ENCODE measurements around the gene FBXO22. TPM values are rescaled to one million over a fixed set of nuclear protein-coding genes. Genes with fewer than 3 reads are reported as not detected.
"Not testable (repeated sequence)": the region's sequence is repeated elsewhere in the genome, so short reads cannot be mapped to it uniquely, and the experiment has no call there.

The FBXO22 gene
- total RNA-seq: 10 to 100 TPM; 32.5 to 33.1 TPM

GRCh38 chr15:75903331-75904239 lies at the start of gene FBXO22:
FBXO22 (plus strand) TSS chr15:75903878; CDS start chr15:75903964, 86 bp downstream.
- Mint-ChIP-seq H3K36me3 (ENCODE audit: low read depth) (peaks cover 23% of the 10 kb centered on the region), H3K9me3 (no peaks in the 10 kb centered on the region), H3K4me1 (peaks cover 41% of the 10 kb centered on the region), H3K27ac (peak within 1 kb of the TSS; percentile 92), H3K4me3 (peak within 1 kb of the TSS; percentile 97), H3K27me3 (no peaks in the 10 kb centered on the region)
- peak; percentile 93 for DNase-seq
- POLR2A ChIA-PET: interaction anchor here (1.0 to 2.3 kb wide), 11 partner anchors 8 to 263 kb away, joined by 3 to 21 read pairs (median 4); partner anchors contain the start of genes IMP3 and UBE2Q2
- CTCF ChIA-PET: interaction anchor here (0.7 to 1.9 kb wide), 5 partner anchors 9 to 94 kb away, joined by 3 to 6 read pairs (median 3); no protein-coding TSS in a partner anchor

- DNase-seq: no peak
- Mint-ChIP-seq H3K4me3 (no peak overlapping the region), H3K27ac (no peak overlapping the region), H3K27me3 (no peaks in the 10 kb centered on the region), H3K4me1 (peaks cover 31% of the 10 kb centered on the region), H3K36me3 (ENCODE audit: low read depth) (peaks cover 66% of the 10 kb centered on the region), H3K9me3 (no peaks in the 10 kb centered on the region)
- ChIA-PET CTCF (no interaction called here), POLR2A (no interaction called here)
These were observed 45.8 kb upstream of the FBXO22 start for GRCh38 chr15:75857886-75858285.

DNA sequence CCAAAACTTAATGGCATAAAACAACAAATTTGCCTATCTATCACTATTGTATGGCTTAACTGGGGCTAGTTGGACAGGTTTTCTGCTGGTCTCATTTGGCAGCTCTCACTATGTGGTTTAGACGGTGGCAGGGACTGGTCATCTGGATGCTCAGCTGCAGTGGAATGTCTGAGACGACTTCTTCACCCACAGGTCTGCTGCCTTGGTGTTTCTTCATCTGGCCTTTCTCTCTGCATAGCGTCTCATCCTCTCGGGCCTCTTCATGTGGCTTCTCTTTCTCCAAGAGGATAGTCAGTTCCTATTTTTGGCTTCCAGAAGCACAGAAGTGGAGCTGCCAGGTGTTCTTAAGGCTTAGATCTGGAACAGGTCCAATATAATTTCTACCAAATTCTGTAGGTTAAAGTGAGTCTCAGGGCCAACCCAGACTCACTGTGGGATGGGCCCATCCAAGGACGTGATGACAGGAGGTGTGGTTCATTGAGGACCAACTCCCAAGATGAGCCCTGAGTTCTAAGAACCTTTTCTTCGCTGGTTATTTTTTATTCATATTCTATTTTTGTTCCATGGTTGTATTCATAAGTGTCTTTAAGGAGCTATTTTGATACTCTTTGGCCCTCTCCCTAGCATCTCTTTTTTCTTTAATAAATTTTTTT lies 41.8 kb upstream of the FBXO22 start:
- no peaks in the 10 kb centered on the region for H3K9me3 Mint-ChIP-seq
- no peak overlapping the region for H3K4me3 Mint-ChIP-seq
- H3K36me3 Mint-ChIP-seq (ENCODE audit: low read depth): peaks cover 69% of the 10 kb centered on the region
- no peak overlapping the region for H3K27ac Mint-ChIP-seq
- POLR2A ChIA-PET: no interaction called here
- CTCF ChIA-PET: interaction anchor here (1.3 kb wide), 1 partner anchor 52 kb away, joined by 3 read pairs; no protein-coding TSS in a partner anchor
- no peaks in the 10 kb centered on the region for H3K27me3 Mint-ChIP-seq
- H3K4me1 Mint-ChIP-seq: peaks cover 40% of the 10 kb centered on the region
- DNase-seq: no peak

DNA sequence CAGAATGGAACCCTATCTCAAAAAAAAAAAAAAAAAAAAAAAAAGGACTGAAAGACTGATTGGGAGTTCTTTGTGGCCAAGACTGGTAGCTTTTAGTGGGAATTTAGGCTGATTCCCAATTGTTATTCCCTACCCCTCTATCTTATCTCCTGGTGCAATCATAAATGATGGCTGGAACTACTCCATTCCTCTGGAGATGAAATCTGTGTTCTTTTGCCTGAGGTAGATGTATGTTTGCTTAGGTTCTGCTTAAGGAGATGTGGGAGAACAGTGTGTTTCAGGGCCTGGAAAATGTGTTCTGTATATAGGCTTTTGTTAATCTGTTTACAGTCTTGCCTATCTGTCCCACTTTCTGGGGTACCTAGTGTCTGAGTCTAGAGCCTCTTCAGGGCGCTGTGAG lies 40.9 kb upstream of the FBXO22 start:
- no peaks in the 10 kb centered on the region for H3K9me3 Mint-ChIP-seq
- peaks cover 71% of the 10 kb centered on the region for H3K36me3 Mint-ChIP-seq (ENCODE audit: low read depth)
- CTCF ChIA-PET: interaction anchor here (0.6 to 1.3 kb wide), 2 partner anchors 53 to 427 kb away, joined by 3 read pairs; no protein-coding TSS in a partner anchor

DNA sequence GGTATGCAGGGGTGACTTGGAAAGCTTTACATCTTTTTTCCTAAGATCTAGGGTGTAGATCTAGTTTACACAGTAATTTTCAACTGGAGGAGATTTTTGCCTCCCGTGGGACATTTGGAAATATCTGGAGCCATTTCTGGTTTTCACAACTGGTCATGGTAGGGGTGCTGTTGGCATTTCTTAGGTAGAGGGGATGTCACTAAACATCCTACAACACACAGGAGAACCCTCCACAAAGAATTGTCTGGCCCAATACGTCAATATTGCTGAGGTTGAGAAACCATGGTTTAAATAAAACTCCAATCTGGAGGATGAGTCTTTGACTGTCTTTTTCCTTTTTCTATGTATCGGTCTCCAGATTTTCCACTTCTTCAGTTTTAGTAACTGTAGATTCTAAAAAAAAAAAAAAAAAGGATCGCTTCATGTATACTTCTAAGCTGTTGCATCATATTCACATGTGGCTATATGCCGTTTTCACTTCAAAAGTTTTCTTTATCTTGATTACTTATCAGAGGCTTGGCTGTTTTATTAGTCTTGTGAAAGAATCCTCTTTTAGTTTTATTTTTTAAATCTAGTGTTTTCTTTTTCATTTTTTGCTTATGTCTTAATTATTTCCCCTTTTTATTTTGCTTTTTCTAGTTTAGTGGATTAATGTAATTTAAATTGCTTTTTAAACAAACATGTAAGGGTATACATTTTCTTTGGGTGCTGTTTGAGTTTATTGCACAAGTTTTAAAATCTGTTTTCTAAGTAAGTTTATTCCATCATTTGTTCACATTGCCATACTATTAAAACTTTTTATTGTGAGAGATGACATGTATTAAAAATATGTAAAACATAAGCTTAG lies 39.2 kb upstream of the FBXO22 start:
- CTCF ChIA-PET: no interaction called here
- H3K4me3 Mint-ChIP-seq: no peak overlapping the region
- peaks cover 41% of the 10 kb centered on the region for H3K4me1 Mint-ChIP-seq
- peaks cover 69% of the 10 kb centered on the region for H3K36me3 Mint-ChIP-seq (ENCODE audit: low read depth)
- no peak overlapping the region for H3K27ac Mint-ChIP-seq
- H3K9me3 Mint-ChIP-seq: no peaks in the 10 kb centered on the region
- H3K27me3 Mint-ChIP-seq: no peaks in the 10 kb centered on the region
- POLR2A ChIA-PET: no interaction called here
- DNase-seq: no peak

More for the DNA sequence above, 40.9 kb upstream of the FBXO22 start:
- no peak overlapping the region for H3K27ac Mint-ChIP-seq
- H3K4me1 Mint-ChIP-seq: peaks cover 45% of the 10 kb centered on the region
- DNase-seq: no peak
- POLR2A ChIA-PET: no interaction called here
- no peak overlapping the region for H3K4me3 Mint-ChIP-seq
- H3K27me3 Mint-ChIP-seq: no peaks in the 10 kb centered on the region

DNA sequence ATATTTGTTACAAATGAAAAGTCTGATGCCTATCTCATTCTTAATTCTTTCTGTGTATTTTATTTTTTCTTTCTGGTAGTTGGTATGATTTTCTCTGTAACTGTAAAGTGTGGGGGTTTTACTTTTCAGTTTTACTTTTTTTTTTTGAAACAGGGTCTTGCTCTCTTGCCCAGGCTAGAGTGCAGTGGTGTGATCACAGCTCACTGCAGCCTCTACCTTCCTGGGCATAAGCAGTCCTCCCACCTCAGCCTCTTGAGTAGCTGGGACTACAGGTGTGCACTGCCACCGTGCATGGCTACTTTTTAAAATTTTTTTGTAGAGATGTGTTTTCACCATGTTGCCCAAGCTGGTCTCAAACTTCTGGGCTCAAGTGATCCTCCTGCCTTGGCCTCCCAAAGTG lies 37.6 kb upstream of the FBXO22 start:
- POLR2A ChIA-PET, H3K4me3 Mint-ChIP-seq, CTCF ChIA-PET, H3K27ac Mint-ChIP-seq, DNase-seq, H3K27me3 Mint-ChIP-seq, H3K9me3 Mint-ChIP-seq: not testable (repeated sequence)
- Mint-ChIP-seq H3K36me3 (ENCODE audit: low read depth) (peaks cover 65% of the 10 kb centered on the region), H3K4me1 (peaks cover 37% of the 10 kb centered on the region)

- Mint-ChIP-seq H3K4me3 (no peak overlapping the region), H3K27ac (no peak overlapping the region), H3K9me3 (no peaks in the 10 kb centered on the region), H3K4me1 (peaks cover 39% of the 10 kb centered on the region), H3K36me3 (ENCODE audit: low read depth) (peaks cover 62% of the 10 kb centered on the region), H3K27me3 (no peaks in the 10 kb centered on the region)
- DNase-seq: no peak
- POLR2A ChIA-PET: interaction anchor here (1.0 to 1.2 kb wide), 2 partner anchors 19 to 23 kb away, joined by 3 read pairs; partner anchors contain the start of gene UBE2Q2
- CTCF ChIA-PET: no interaction called here
These were observed 36.8 kb upstream of the FBXO22 start for GRCh38 chr15:75866916-75867315.

GRCh38 chr15:75867449-75867848 lies 36.2 kb upstream of the FBXO22 start:
- Mint-ChIP-seq H3K36me3 (ENCODE audit: low read depth) (peaks cover 58% of the 10 kb centered on the region), H3K4me1 (peaks cover 39% of the 10 kb centered on the region), H3K27ac (no peak overlapping the region), H3K27me3 (no peaks in the 10 kb centered on the region), H3K4me3 (no peak overlapping the region), H3K9me3 (no peaks in the 10 kb centered on the region)
- ChIA-PET CTCF (no interaction called here), POLR2A (interaction anchor here (1.2 kb wide), 1 partner anchor 20 kb away, joined by 3 read pairs; no protein-coding TSS in a partner anchor)
- DNase-seq: no peak

DNA sequence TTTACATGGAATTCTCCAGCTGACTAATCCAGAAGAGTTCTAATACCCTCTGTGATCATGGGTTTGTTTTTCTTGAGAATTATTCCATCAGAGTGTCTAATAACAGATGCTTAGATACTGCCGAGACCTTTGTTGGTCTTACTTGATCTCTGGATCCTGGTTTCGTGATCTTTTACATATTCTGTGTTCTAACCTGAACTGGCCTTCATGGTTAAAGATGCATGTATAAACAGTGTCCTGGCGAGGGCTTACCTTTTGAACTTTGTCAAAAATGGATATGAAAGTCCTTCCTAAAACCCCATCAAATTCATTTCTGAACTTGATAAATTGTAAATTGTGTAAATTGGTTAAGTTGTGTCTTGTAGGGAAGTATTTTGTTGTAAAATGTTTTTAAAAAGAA lies 35.7 kb upstream of the FBXO22 start:
- Mint-ChIP-seq H3K27me3 (no peaks in the 10 kb centered on the region), H3K4me3 (no peak overlapping the region), H3K4me1 (peaks cover 39% of the 10 kb centered on the region), H3K36me3 (ENCODE audit: low read depth) (peaks cover 61% of the 10 kb centered on the region), H3K27ac (no peak overlapping the region), H3K9me3 (no peaks in the 10 kb centered on the region)
- DNase-seq: no peak
- CTCF ChIA-PET: no interaction called here
- POLR2A ChIA-PET: no interaction called here

GRCh38 chr15:75869446-75869845 lies 34.2 kb upstream of the FBXO22 start:
- ChIA-PET POLR2A (no interaction called here), CTCF (no interaction called here)
- H3K9me3 Mint-ChIP-seq: no peaks in the 10 kb centered on the region
- H3K27ac Mint-ChIP-seq: no peak overlapping the region
- no peak overlapping the region for H3K4me3 Mint-ChIP-seq
- no peaks in the 10 kb centered on the region for H3K27me3 Mint-ChIP-seq
- peaks cover 40% of the 10 kb centered on the region for H3K4me1 Mint-ChIP-seq
- no peak for DNase-seq
- H3K36me3 Mint-ChIP-seq (ENCODE audit: low read depth): peaks cover 65% of the 10 kb centered on the region

GRCh38 chr15:75871589-75871988 lies 32.1 kb upstream of the FBXO22 start:
- H3K4me3 Mint-ChIP-seq, H3K9me3 Mint-ChIP-seq, POLR2A ChIA-PET, H3K27ac Mint-ChIP-seq, CTCF ChIA-PET, DNase-seq, H3K27me3 Mint-ChIP-seq: not testable (repeated sequence)
- Mint-ChIP-seq H3K36me3 (ENCODE audit: low read depth) (peaks cover 73% of the 10 kb centered on the region), H3K4me1 (peaks cover 32% of the 10 kb centered on the region)

DNA sequence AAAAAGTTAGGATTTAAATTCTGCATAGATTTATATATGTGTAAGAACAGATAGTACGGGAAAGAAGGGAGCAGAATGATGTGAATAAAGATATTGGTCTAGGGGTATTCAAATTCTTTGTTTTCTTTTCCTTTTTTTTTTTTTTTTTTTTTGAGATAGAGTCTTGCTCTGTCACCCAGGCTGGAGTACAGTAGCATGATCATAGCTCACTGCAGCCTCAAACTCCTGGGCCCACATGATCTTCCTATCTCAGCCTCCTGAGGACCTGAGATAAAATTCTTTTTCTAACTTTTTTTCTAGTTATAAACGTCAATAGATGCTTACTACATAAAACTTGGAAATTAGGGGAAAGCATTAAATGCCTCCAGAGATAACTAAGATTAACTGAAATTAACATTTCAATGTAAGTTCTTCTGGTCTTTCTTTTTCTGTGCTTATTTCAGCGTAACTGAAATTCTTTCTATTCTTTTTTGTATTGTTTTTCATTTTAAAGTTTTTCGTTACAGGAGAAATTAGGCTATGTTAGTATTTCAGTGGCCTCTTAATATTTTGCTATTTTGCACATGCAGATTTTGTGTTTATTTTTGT lies 31.2 kb upstream of the FBXO22 start:
- H3K9me3 Mint-ChIP-seq: no peaks in the 10 kb centered on the region
- H3K27me3 Mint-ChIP-seq: no peaks in the 10 kb centered on the region
- no peak for DNase-seq
- ChIA-PET POLR2A (no interaction called here), CTCF (interaction anchor here (0.6 kb wide), 1 partner anchor 329 kb away, joined by 3 read pairs; no protein-coding TSS in a partner anchor)
- peaks cover 68% of the 10 kb centered on the region for H3K36me3 Mint-ChIP-seq (ENCODE audit: low read depth)
- no peak overlapping the region for H3K4me3 Mint-ChIP-seq
- peaks cover 22% of the 10 kb centered on the region for H3K4me1 Mint-ChIP-seq
- no peak overlapping the region for H3K27ac Mint-ChIP-seq

Measured in activated CD4-positive, alpha-beta memory T cell treated with anti-CD3 and anti-CD28 coated beads, Interleukin-2, amount 10 ng/mL, durations not matched to agents 7 days and 5 days (primary cell).